ENCODE data around the gene ROGDI.

Gene ROGDI

DNA sequence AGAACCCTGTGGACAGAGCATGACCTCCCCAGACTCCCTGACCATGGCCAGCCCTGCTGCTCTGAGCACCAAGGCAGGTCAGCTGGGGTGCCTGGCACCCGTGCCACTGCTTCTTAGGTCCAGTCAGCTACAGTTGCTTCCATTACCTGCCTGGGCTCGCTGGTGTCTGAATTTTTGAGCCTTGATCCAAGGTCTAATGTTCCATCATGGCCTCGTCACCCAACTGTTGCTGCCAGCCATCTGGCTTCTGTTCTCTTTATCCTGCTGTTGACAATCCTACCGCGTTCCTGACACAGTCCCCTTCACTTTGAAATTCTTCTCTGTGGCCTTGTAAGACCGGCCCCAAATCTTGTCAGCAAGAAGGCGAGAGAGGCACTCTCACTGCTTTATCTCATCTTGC, 28.0 kb upstream of the ROGDI start:
- no peaks in the 10 kb centered on the region for H3K9me2 ChIP-seq (ENCODE audit: low read depth, low read length)
- no peak overlapping the region for H3K9ac ChIP-seq (ENCODE audit: low read length)
- TF ChIP-seq, protein P1, sequence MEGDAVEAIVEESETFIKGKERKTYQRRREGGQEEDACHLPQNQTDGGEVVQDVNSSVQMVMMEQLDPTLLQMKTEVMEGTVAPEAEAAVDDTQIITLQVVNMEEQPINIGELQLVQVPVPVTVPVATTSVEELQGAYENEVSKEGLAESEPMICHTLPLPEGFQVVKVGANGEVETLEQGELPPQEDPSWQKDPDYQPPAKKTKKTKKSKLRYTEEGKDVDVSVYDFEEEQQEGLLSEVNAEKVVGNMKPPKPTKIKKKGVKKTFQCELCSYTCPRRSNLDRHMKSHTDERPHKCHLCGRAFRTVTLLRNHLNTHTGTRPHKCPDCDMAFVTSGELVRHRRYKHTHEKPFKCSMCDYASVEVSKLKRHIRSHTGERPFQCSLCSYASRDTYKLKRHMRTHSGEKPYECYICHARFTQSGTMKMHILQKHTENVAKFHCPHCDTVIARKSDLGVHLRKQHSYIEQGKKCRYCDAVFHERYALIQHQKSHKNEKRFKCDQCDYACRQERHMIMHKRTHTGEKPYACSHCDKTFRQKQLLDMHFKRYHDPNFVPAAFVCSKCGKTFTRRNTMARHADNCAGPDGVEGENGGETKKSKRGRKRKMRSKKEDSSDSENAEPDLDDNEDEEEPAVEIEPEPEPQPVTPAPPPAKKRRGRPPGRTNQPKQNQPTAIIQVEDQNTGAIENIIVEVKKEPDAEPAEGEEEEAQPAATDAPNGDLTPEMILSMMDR (IDR thresholded peaks at IDR 0.05; ENCODE audit: low read length), result no peak
- no peak for TF ChIP-seq EZH2 (IDR thresholded peaks at IDR 0.05; ENCODE audit: borderline replicate concordance, low read length)
- no peak overlapping the region for H2AFZ ChIP-seq (ENCODE audit: low read length)
- H4K20me1 ChIP-seq (ENCODE audit: insufficient read depth, low read length), result no peaks in the 10 kb centered on the region
- no peaks in the 10 kb centered on the region for H3K79me2 ChIP-seq (ENCODE audit: insufficient read depth, low read length)
- peaks cover 81% of the 10 kb centered on the region for H3K36me3 ChIP-seq (ENCODE audit: insufficient read depth, low read length)
- no peak overlapping the region for H3K4me2 ChIP-seq (ENCODE audit: low read length)
- H3K9me3 ChIP-seq (ENCODE audit: low read length), result no peaks in the 10 kb centered on the region
- no peaks in the 10 kb centered on the region for H3F3A ChIP-seq (ENCODE audit: insufficient read depth, low read length)
- no peak overlapping the region for H3K4me3 ChIP-seq (ENCODE audit: low read depth, low read length, poor library complexity, severe bottlenecking)
- H3K27ac ChIP-seq (ENCODE audit: low read depth, low read length, poor library complexity, severe bottlenecking), result no peak overlapping the region
- no peaks in the 10 kb centered on the region for H3K4me1 ChIP-seq (ENCODE audit: insufficient read depth, low read length, severe bottlenecking)
- H3K27me3 ChIP-seq (ENCODE audit: insufficient read depth, low read length), result no peaks in the 10 kb centered on the region

- Histone ChIP-seq H2AFZ (ENCODE audit: low read length) (no peak overlapping the region), H3K27me3 (ENCODE audit: insufficient read depth, low read length) (no peaks in the 10 kb centered on the region), H4K20me1 (ENCODE audit: insufficient read depth, low read length) (no peaks in the 10 kb centered on the region), H3K9me3 (ENCODE audit: low read length) (no peaks in the 10 kb centered on the region), H3K9me2 (ENCODE audit: low read depth, low read length) (no peaks in the 10 kb centered on the region), H3K4me2 (ENCODE audit: low read length) (no peak overlapping the region), H3K4me1 (ENCODE audit: insufficient read depth, low read length, severe bottlenecking) (no peaks in the 10 kb centered on the region), H3K36me3 (ENCODE audit: insufficient read depth, low read length) (peaks cover 84% of the 10 kb centered on the region), H3K9ac (ENCODE audit: low read length) (no peak overlapping the region), H3F3A (ENCODE audit: insufficient read depth, low read length) (no peaks in the 10 kb centered on the region), H3K27ac (ENCODE audit: low read depth, low read length, poor library complexity, severe bottlenecking) (no peak overlapping the region), H3K79me2 (ENCODE audit: insufficient read depth, low read length) (no peaks in the 10 kb centered on the region), H3K4me3 (ENCODE audit: low read depth, low read length, poor library complexity, severe bottlenecking) (no peak overlapping the region)
- TF ChIP-seq, protein P1 (IDR thresholded peaks at IDR 0.05; ENCODE audit: low read length), result no peak
- no peak for TF ChIP-seq EZH2 (IDR thresholded peaks at IDR 0.05; ENCODE audit: borderline replicate concordance, low read length)
Observed at GRCh38 chr16:4828567-4829321, 26.3 kb upstream of the ROGDI start.

- Histone ChIP-seq H3K4me3 (ENCODE audit: low read depth, low read length, poor library complexity, severe bottlenecking) (no peak overlapping the region), H3K4me2 (ENCODE audit: low read length) (no peak overlapping the region), H3K9me2 (ENCODE audit: low read depth, low read length) (no peaks in the 10 kb centered on the region), H3K27ac (ENCODE audit: low read depth, low read length, poor library complexity, severe bottlenecking) (no peak overlapping the region), H2AFZ (ENCODE audit: low read length) (no peak overlapping the region), H3K9me3 (ENCODE audit: low read length) (no peaks in the 10 kb centered on the region), H3K36me3 (ENCODE audit: insufficient read depth, low read length) (peaks cover 83% of the 10 kb centered on the region), H4K20me1 (ENCODE audit: insufficient read depth, low read length) (no peaks in the 10 kb centered on the region), H3K27me3 (ENCODE audit: insufficient read depth, low read length) (no peaks in the 10 kb centered on the region), H3F3A (ENCODE audit: insufficient read depth, low read length) (no peaks in the 10 kb centered on the region), H3K9ac (ENCODE audit: low read length) (no peak overlapping the region), H3K79me2 (ENCODE audit: insufficient read depth, low read length) (no peaks in the 10 kb centered on the region), H3K4me1 (ENCODE audit: insufficient read depth, low read length, severe bottlenecking) (no peaks in the 10 kb centered on the region)
- TF ChIP-seq, protein P1 (IDR thresholded peaks at IDR 0.05; ENCODE audit: low read length), result no peak
- no peak for TF ChIP-seq EZH2 (IDR thresholded peaks at IDR 0.05; ENCODE audit: borderline replicate concordance, low read length)
Observed at GRCh38 chr16:4826980-4827379, 24.5 kb upstream of the ROGDI start.
